Testis (tissue), 2 donors: ENCODE data around the gene STX3.

Source experiments
- POLR2A ChIP-seq: fragments of 450-650 bp; IDR thresholded peaks from one replicate; pipeline ENCODE4 v1.6.1; 2017; ENCODE audit warnings: antibody characterized with exemption, mild to moderate bottlenecking, moderate library complexity
- TF ChIP-seq, protein P1 (sequence below), 3 experiments: fragments of 450-650 bp in 2 of 3; fragments of 200-600 bp in 1 of 3; sonication (generic) in 1 of 3; IDR thresholded peaks; one replicate each; pipeline ENCODE4 v1.5.1; 2016 to 2019; ENCODE audit warnings: antibody characterized with exemption in 3 of 3, mild to moderate bottlenecking in 2 of 3, moderate library complexity in 1 of 3

DNA sequence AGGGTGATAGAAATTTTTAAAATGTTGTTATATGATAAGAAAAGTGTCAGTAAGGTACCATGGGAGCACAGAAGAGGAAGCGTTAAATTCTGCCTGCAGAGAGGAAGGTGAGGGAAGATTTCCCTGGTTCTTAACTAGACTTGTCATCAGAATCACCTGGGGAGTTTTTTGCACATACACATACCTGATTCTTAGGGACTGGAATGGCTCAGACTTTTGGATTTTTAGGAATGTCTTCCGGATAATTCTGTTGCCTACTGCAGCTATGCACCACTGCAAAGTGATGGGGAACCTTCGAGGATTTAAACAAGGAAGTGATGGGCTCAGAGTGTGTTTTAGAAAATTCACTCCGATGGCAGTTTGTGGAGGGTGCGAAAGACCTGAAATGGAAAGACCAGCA lies 21.9 kb downstream of the STX3 start:
- TF ChIP-seq, protein P1, sequence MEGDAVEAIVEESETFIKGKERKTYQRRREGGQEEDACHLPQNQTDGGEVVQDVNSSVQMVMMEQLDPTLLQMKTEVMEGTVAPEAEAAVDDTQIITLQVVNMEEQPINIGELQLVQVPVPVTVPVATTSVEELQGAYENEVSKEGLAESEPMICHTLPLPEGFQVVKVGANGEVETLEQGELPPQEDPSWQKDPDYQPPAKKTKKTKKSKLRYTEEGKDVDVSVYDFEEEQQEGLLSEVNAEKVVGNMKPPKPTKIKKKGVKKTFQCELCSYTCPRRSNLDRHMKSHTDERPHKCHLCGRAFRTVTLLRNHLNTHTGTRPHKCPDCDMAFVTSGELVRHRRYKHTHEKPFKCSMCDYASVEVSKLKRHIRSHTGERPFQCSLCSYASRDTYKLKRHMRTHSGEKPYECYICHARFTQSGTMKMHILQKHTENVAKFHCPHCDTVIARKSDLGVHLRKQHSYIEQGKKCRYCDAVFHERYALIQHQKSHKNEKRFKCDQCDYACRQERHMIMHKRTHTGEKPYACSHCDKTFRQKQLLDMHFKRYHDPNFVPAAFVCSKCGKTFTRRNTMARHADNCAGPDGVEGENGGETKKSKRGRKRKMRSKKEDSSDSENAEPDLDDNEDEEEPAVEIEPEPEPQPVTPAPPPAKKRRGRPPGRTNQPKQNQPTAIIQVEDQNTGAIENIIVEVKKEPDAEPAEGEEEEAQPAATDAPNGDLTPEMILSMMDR (IDR thresholded peaks at IDR 0.05): no peak
- TF ChIP-seq POLR2A: no peak
